NCI-H446 treated with DMSO at 0.1 percent for 48 hours (cell line): ENCODE results near the gene MRPL51.

Experiments
- DNase-seq: peaks from one replicate; lab custom pipeline; 2025; lab: John Stamatoyannopoulos, UW

Gene MRPL51

DNA sequence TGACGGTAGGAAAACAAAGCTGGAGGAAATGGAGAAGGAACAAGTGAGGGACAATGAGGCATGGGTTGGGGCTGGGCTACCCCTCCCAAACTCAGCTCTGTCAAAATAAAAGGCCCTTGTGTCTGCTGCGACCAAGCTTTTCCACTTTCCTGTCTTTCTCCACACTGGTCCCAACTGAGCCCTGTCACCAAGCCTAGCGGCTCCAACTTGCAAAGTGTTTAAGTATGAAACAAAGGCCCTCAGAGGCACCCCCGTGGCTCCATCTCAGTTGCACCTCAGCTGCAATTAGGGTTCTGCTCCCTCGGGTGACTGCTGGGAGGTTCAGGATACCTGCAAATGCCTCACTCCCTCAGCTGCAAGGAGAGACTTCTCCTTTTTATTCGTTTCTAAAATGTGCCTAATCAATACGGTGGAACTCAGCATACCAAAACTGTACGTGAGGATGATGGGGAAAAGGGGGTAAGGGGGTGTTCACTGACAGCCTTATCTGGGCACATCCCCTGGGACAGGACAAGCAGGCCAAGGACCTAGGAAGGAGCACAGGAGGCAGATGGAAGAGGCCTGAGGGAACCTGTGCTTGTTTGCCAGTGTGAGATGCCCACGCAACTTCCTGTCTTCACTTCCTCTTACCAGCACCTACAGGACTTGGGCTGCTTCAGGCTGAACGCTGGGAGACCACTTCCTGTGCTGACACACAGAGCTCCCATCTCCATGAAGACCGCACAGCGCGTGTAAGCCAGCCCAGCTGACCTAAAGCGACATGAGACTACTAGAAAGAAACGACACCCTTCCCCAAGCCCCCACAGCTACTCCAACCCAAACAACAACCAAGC is 31.4 kb downstream of the MRPL51 start:
- DNase-seq = no peak

DNA sequence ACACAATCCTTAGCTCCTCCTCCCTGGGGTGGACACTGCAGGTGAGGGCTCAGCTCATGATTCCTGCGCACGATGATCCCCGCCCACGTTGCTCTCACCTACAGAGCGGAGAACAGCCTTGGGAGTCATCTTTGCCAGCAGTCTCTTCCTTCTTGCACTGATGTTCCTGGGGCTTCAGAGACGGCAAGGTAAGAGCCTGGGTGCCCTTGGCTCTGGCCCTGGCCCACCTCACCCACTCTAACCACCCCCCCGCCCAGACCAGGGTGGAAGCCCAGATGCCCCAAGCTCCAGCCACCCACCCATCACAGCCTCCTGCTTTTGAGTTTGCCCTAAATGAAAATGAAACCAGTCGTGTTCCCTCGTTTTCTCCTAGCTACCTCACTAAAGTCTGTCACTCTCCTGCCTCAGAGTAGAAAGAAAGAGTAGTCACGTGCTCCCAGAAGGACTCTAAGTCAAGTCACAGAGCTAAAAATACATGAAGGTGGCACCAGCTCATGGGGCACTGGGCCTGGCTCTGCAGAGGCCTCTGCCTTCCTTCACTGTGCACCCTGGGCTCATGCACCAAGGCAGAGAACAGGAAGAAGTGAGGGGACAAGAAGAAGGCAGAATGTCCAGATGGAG is 32.2 kb downstream of the MRPL51 start:
- DNase-seq = no peak

DNA sequence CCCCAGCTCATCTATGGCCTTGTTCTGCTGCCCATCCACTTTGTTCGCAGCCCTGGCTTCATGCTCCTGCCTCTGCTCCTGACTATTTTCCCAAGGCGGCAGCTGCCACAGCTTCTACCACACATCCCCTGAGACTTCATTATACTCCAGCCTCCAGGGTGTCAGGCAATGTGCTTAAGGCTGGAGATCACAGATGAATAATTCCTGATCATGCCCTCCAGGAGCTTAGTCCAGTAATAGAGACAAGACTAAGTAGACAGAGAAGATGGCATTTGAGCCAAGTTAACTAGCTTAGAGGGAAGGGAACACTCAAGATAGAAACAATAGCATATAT is 34.1 kb downstream of the MRPL51 start:
- DNase-seq = no peak

DNA sequence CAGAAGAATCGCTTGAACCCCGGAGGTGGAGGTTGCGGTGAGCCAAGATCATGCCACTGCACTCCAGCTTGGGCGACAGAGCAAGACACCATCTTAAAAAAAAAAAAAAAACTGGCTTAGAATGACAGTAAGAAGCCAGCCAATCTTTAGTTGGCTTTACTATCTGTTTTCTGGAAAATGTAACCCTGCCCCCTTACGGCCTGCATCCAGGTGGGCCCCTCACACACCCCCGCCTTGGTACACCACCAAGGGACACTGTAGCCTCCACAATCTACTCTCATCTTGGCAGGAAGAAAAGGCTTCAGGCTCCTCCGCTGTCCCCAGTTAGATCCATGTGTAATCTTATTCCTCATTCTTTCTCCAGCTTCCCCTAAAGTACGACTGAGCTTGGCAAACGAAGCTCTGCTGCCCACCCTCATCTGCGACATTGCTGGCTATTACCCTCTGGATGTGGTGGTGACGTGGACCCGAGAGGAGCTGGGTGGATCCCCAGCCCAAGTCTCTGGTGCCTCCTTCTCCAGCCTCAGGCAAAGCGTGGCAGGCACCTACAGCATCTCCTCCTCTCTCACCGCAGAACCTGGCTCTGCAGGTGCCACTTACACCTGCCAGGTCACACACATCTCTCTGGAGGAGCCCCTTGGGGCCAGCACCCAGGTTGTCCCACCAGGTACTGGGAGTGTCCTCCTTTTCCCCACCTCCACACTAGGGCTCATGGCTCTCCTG is 34.6 kb downstream of the MRPL51 start:
- no peak for DNase-seq

DNA sequence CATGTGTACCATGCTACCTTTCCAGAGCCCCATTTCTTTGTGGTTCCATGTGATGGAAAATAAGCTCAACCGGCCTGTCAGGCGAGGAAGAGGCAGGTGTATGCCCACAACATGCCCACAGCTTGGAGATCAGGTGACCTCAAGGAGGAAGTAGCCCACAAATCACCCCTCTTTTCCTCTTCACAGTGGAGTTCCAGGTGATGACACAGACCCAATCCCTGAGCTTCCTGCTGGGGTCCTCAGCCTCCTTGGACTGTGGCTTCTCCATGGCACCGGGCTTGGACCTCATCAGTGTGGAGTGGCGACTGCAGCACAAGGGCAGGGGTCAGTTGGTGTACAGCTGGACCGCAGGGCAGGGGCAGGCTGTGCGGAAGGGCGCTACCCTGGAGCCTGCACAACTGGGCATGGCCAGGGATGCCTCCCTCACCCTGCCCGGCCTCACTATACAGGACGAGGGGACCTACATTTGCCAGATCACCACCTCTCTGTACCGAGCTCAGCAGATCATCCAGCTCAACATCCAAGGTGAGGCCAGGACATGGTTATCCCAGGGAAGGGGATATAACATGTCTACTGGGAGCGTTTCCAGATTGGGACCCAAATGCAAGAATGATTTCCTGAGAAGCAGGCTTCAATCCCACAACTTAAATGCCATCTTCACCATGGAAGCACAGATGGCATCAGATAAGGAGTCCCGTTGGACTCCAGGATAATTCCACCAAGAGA is 35.7 kb downstream of the MRPL51 start:
- DNase-seq = no peak

DNA sequence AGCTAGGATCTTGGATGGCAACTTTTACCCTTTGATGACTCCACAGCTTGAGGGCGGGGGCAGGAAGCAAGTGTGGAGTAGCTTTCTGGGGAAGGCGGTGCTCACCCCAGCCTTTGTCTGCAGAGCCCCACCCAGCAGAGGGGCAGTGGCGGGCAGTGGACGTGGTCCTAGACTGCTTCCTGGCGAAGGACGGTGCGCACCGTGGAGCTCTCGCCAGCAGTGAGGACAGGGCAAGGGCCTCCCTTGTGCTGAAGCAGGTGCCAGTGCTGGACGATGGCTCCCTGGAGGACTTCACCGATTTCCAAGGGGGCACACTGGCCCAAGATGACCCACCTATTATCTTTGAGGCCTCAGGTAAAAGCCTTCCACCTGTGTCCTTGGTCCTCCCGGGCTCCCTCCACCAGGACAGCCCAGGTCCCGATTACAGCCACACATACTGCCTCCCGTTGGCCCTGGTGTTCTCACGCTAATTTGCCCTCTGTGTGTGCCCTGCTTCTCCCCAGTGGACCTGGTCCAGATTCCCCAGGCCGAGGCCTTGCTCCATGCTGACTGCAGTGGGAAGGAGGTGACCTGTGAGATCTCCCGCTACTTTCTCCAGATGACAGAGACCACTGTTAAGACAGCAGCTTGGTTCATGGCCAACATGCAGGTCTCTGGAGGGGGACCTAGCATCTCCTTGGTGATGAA is 40.0 kb downstream of the MRPL51 start:
- no peak for DNase-seq

DNA sequence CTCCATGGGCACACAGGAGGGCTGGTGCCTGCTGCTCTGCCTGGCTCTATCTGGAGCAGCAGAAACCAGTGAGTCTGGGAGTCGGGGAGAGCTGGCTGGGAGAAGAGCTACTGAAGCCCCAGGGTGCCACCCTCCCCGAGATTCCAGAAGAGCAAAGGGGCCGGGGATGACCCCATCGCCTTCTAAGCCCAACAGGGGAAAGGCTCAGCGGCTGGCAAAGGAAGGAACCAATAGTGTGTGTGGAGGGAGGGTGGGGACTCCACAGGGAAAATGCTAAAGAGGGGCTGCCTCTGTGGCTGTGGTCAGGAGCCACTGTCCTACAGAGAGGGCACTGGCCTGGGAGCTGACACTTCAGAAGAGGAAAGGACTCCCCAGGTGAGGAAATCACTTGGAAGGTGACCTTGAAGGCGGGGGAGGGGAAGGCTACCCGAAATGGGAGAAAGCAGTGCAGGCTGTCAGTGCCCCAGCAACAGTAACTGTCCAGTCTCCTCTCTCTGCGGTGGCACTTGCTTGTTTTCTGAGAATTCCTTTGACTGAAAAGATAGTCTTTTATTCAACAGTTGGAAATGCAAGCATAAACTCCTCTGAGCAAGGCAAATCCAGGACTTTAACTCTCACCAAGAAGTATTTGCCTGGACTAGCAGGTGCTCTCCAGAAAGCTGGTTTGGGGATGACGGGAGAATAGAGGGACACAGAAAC is 40.7 kb downstream of the MRPL51 start:
- DNase-seq = no peak

DNA sequence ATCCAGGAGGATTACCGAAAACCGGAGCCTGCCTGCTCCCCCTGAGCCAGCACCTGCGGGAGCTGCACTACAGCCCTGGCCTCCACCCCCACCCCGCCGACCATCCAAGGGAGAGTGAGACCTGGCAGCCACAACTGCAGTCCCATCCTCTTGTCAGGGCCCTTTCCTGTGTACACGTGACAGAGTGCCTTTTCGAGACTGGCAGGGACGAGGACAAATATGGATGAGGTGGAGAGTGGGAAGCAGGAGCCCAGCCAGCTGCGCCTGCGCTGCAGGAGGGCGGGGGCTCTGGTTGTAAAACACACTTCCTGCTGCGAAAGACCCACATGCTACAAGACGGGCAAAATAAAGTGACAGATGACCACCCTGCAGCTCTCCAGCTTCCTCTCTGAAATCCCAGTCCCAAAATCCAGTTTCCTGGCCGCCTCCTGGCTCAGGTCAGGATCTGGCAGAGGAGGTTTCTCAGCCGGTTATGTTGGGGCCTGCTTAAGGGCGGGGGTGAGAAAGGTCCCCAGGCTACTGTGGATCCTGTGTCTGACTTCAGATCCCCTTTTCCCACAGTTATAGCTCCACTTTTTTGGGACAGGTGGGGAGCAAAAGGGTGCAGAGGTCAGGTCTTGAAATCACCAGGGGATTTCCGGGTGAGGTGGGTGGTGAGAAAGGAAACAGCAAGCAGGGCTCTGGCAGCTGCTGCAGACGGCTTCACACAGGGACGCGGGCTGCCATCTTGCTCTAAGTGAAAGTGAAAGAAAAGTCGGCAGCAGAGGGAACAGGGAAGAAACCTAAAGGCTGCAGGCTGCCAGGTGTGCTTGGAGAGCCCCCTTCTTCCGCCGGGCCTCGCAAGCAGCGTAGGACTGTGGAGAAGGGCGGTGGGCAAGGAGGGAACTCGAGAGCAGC is 41.5 kb downstream of the MRPL51 start, which contains the start of gene TAPBPL:
Gene TAPBPL, plus strand, starts transcription at position 695 of the 897 bp plus-strand sequence. CDS start 207 bp downstream, outside the sequence.
- DNase-seq = no peak

DNA sequence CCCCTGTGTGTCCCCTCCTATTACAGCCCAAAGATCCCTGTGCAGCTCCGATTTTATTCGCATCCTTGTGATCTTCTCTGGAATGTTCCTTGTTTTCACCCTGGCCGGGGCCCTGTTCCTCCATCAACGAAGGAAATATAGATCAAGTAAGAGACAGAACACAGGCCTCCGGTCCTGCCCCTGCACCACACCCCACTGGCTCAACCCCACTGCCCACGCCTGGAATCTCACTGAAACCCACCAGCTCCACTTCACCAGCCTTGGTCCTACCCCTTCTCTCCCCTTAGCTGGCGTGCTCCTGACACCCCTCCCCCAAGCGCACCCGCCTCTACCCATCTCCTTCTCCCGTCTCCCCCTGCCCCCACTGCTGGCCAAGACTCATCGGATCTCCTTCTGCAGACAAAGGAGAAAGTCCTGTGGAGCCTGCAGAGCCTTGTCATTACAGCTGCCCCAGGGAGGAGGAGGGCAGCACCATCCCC is 42.2 kb downstream of the MRPL51 start:
- no peak for DNase-seq

DNA sequence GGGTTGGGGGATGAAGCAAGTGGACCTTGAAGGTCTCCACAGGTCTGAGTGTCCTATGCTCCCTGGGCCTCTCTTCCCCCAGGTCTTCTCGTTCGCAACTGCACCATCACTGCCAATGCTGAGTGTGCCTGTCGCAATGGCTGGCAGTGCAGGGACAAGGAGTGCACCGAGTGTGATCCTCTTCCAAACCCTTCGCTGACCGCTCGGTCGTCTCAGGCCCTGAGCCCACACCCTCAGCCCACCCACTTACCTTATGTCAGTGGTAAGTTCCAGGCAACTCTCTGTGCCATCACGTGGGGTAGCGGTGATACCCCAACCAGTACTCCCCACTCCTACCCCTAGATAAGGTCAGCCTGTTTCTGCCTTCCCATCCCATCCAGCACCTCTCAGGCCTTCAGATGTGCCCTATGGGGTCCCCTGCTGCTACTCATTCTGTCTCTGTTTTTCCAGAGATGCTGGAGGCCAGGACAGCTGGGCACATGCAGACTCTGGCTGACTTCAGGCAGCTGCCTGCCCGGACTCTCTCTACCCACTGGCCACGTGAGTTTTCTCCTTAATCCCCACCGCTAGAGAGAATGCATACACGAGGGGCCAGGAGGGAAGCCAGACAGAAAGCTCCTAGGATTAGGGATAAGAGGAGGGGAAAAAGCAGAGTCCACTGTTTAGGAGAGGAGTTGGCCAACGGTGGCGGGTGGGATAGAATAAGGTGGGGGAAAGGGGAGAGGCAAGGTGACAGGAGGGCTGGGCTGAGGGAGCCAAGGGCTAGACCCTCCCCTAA is 42.8 kb downstream of the MRPL51 start:
- no peak for DNase-seq

DNA sequence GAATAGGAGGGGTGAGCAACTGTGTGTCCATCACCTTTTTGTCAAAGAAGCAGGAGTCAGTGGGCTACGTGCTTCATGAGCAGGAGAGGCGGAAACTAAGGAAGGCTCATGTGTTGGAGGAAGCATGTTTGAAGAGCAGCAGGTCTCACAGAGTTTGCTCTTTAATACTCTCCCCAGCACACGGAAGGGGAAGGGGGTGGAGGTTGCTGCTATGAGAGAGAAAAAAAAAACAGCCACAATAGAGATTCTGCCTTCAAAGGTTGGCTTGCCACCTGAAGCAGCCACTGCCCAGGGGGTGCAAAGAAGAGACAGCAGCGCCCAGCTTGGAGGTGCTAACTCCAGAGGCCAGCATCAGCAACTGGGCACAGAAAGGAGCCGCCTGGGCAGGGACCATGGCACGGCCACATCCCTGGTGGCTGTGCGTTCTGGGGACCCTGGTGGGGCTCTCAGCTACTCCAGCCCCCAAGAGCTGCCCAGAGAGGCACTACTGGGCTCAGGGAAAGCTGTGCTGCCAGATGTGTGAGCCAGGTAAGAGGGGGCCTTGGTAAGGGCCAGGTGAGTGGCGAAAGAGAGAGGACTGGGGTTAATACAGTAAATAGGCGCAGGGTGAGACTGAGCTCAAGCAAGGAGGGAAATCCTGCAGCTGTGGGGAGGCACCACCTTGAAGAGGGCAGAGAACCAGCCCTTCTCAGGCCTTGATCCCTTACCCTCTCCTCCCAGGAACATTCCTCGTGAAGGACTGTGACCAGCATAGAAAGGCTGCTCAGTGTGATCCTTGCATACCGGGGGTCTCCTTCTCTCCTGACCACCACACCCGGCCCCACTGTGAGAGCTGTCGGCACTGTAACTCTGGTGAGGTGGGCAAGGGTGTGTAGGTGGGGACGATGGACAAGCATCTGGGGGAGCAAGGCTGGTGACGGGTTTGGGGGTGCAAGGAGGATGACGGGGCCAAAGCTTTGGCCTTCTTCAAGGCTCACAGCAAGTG is 48.1 kb downstream of the MRPL51 start, which contains the start of gene CD27:
Gene CD27, plus strand, starts transcription at position 252 of the 985 bp plus-strand sequence. Its CDS starts 141 bp downstream, at position 393.
- no peak for DNase-seq

DNA sequence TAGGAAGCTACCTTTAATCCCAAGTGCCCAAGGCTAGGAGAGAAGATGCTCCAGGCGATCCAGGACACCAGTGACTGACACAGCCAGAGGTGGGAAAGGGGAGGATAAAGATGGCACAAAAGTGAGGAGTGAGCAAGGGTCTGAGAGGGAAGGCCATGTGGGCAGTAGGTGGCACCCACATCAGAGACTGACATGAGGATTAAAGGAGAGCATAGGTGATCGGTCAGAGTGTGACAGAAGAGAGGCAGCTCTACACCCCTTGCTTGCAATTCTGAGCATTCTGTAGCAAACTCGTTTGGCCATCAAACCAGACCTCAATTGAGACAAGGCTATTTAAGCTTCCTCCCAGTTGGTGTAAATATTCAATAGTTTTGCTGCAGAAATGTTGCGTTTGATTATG is 49.0 kb downstream of the MRPL51 start:
- DNase-seq = no peak

DNA sequence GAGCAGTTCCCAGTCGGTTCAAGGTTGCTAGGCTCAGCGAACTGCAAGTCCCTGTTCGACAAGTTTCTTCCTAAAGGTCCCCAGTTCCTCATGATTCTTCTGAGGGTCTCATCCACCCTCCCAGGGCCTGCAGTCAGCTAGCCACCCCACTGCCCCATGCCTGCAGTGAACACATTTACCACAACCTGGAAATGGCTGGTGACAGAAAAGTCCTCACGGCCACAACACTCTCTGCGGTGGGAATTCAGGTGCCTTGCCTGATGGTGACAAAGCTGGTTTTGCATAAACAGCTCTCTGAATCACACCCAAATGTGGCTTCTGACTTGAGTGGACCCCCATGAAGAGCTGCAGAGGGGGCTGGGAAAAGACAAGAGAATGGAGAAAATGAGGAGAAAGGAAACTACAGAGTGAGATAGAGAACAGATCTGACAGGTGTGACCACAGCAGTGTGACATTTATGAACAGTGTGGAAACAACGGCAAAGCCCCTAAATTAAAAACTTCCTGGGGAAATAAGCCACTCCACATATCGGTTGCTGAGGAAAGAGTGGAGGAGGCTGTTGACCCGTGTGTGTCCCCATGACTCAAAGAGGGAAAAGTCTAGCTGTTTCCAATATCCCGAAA is 49.6 kb downstream of the MRPL51 start:
- no peak for DNase-seq

DNA sequence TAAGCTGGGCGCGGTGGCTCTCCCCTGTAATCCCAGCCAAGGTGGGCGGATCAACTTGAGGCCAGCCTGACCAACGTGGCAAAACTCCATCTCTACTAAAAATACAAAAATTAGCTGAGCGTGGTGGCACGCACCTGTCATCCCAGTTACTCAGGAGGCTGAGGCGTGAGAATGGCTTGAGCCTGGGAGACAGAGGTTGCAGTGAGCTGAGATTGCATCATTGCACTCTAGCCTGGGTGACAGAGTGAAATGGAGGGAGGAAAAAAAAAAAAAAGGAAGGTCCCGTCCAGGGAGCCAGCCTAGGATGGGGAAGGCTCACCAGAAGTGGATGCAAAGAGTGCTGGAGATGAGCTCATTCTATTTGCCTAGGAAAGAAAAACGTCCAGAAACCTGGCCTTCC is 50.2 kb downstream of the MRPL51 start:
- DNase-seq = no peak
